ENCODE results near the gene GABRB3.

The GABRB3 gene

GRCh38 chr15:26679927-26680326 is 92.9 kb downstream of the GABRB3 start:
- DNase-seq (ENCODE audit: low read depth in 4 of 4, low spot score in 1 of 4) = no peak

- DNase-seq (ENCODE audit: low read depth in 4 of 4, low spot score in 1 of 4) = no peak
Measured at GRCh38 chr15:26676115-26676514, 96.8 kb downstream of the GABRB3 start.

GRCh38 chr15:26674467-26674866 is 98.4 kb downstream of the GABRB3 start:
- no peak for DNase-seq (ENCODE audit: low read depth in 4 of 4, low spot score in 1 of 4)

- no peak for DNase-seq (ENCODE audit: low read depth in 4 of 4, low spot score in 1 of 4)
Measured at GRCh38 chr15:26673445-26673844, 99.4 kb downstream of the GABRB3 start.

- DNase-seq (ENCODE audit: low read depth in 4 of 4, low spot score in 1 of 4) = no peak
Measured at GRCh38 chr15:26670116-26670515, 102.8 kb downstream of the GABRB3 start.

DNA sequence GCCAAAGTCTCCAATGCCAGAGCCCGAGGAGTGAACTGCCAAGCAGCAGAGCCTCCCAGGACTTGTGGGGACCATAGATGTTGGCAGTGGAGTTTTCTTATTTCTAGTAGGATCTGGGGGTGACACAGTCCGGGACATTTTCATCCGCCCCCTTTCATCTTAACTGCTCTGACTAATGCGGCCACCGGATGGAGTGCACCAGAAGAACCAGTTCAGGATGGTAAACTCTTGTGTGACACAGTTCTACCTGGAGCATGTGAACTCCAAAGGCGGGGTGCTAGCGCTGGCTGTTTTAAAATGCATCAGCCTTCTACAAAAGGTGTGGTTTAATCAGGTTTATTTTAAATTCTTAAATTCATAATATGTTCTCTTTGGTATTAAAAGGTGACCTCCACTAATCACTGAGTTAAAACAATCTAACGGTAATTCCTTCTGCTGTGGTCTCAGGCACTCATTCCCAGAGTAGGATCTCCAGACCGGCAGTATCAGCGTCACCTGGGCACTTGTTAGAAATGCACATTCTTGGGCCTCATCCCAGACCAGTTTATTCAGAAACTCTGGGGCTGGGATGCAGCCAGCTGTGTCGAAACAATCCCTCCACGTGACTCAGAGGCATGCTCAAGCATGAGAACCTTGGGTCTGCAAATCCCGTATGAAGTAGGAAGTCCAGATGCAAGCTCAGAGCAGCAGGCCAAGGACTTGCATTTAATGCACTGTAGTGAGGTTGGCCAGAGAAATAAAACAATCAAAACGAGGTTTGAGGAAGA is 105.5 kb downstream of the GABRB3 start:
- DNase-seq (ENCODE audit: low read depth in 4 of 4, low spot score in 1 of 4) = no peak

GRCh38 chr15:26665957-26666791 is 106.7 kb downstream of the GABRB3 start:
- DNase-seq (ENCODE audit: low read depth in 4 of 4, low spot score in 1 of 4) = no peak

- no peak for DNase-seq (ENCODE audit: low read depth in 4 of 4, low spot score in 1 of 4)
Measured at GRCh38 chr15:26662283-26662682, 110.6 kb downstream of the GABRB3 start.

DNA sequence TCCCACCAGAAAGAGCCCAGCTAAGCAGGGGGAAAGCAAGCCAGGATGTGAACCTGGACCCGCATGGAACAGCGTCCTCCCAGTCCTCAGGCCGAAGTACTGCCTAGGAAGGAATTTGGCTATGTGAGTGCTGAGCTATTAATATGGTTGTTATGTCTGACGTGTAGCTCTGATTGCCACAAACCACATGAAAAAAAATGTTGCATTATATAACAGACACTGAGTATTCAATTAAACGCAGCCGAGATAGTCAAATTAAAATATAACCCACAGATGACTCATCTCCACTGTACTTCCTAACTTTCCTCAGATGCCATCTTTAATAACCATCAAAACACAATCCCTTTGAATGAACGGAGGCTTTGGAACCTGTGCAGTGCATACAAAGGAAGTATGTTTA is 111.1 kb downstream of the GABRB3 start:
- no peak for DNase-seq (ENCODE audit: low read depth in 4 of 4, low spot score in 1 of 4)

DNA sequence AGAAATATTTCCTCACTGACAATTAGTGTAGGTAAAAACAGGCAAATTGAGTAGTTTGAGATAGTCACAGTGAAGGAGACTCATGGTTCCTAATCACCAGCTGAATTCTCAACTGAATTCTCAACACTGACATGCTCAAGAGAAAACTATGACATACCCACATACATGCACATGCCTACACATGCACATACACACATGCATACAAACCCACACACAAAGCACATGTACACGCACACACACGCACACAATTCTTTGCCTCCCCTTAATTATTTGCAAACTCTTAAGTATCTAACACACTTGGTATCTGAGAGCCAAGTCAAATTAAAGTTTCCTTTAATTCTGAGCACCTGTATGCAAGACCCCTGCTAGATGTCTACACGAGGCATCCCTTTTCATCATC is 111.8 kb downstream of the GABRB3 start:
- DNase-seq (ENCODE audit: low read depth in 4 of 4, low spot score in 1 of 4) = no peak

GRCh38 chr15:26660241-26660640 is 112.6 kb downstream of the GABRB3 start:
- DNase-seq (ENCODE audit: low read depth in 4 of 4, low spot score in 1 of 4) = no peak

- no peak for DNase-seq (ENCODE audit: low read depth in 4 of 4, low spot score in 1 of 4)
Measured at GRCh38 chr15:26658290-26658689, 114.6 kb downstream of the GABRB3 start.

DNA sequence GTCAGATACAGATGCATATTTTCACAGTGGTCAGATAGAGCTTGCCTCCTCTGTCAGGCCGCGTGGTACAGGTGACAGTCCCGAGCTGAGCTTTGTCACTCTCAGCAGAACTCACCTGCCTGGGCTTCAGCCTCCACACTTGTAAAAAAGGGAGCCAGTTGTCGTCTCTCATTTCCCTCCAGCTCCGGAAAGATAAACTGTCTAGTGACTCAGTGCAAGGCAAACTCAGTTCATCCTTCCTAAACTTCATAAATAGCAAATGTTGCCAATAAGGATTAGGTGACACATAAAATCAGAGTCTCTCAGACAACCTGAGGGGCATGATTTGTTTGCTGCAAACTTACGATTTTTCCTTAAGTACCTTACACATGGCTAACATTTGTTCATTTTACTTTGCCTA is 116.8 kb downstream of the GABRB3 start:
- no peak for DNase-seq (ENCODE audit: low read depth in 4 of 4, low spot score in 1 of 4)

DNA sequence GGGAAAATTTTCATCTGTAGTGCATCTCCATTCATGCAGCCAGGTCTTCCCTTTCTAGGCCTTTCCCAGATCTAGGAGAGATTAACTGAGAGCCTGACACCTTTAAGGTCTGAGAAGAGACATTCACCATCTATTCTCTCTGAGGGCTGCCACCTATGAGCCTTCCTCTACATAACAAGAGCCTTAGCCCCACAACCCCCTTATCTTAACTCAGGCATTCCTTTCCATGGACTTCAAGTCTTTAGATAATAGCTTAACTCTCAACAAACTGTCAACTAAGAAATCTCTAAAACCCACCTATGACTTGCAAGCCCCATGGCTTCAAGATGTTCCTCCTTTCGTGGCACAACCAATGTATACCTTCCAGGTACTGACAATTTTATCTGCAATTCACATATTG is 121.0 kb downstream of the GABRB3 start:
- DNase-seq (ENCODE audit: low read depth in 4 of 4, low spot score in 1 of 4) = no peak

DNA sequence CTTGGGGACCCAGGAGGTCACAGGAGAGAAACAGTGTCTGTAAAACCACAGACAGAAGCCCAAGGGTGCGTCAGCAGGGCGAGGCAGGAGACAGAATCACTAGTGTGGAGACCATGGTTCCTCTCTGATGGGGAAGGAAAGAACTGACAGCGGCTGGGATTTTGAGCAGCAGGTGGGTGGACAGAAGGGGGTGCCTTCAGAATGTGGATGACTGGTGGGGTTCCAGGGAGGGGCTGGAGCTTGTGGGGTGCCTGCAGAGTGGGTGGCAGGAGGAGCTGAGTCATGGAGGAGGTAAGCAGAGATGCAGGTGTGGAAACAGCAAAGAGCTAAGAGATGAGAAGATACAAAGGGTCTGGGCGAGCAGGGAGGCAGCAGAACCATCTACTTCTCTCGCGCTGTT is 124.2 kb downstream of the GABRB3 start:
- DNase-seq (ENCODE audit: low read depth in 4 of 4, low spot score in 1 of 4) = no peak

DNA sequence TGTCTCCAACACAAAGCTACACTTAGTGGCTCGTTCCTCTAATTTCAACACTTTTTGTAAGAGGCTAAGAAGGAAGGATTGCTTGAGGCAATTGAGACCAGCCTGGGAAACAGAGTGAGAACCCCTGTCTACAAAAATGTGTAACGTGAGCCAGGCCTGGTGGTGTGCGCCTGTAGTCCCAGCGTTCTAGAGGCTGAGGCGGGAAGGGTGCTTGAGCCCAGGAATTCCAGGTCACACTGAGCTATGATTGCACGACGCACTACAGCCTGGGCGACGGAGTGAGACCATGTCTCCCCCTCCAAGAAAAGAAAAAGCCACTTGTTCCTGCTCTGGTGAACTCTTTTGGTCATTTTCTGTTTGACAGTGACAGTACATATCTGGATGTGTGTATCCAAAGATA is 127.9 kb downstream of the GABRB3 start:
- DNase-seq (ENCODE audit: low read depth in 4 of 4, low spot score in 1 of 4) = no peak

DNA sequence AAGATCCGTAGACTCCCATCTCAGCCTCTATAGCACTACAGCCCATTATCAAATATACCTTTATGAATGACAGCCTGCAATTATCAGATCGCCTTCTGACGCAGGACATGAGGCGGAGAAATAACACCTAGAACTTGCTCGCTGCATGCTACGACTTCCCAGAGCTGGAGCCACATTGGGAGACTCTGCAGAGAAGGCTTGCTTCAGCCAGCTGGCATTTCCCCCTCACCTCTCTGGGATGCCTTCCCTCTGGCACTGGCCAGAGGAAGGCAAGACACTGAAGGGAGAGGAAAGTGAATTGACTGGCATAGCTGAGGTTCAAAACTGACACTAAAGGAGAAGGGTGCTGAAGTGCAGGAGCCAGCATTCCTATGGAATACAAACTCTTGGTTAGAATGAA is 131.7 kb downstream of the GABRB3 start:
- no peak for DNase-seq (ENCODE audit: low read depth in 4 of 4, low spot score in 1 of 4)

DNA sequence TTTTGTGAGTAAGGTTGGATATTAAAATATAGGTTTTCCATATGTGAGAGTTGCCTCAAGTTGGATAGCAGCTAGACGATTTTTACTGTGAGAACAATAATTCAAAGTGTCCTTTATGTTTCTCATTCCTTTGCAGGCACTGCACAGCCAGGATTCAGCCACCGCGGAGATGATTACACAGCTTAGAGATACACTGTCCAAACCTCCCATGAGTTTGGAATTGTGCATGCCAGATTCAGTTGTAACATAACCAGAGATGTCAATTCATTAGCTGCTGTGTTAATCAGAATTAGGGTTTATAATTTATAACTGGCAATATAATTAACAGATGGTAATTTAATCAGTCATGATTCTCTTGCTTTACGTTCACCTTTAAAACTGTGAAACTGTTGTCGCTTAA is 132.3 kb downstream of the GABRB3 start:
- no peak for DNase-seq (ENCODE audit: low read depth in 4 of 4, low spot score in 1 of 4)

DNA sequence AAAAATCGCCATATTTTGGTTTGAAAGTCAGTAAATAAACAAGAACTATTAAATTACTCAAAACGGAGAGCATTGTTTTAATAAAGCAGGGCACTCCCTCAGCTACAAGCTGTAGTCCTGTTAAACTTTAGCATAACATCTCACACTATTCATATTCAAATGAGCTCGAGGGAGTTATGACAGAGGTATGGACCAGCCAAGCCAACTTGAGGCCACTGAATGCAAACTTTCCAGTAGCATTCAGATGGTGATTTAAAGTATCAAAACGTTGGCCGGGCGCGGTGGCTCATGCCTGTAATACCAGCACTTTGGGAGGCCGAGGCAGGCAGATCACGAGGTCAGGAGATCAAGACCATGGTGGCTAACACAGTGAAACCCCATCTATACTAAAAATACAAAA is 132.9 kb downstream of the GABRB3 start:
- no peak for DNase-seq (ENCODE audit: low read depth in 4 of 4, low spot score in 1 of 4)

DNA sequence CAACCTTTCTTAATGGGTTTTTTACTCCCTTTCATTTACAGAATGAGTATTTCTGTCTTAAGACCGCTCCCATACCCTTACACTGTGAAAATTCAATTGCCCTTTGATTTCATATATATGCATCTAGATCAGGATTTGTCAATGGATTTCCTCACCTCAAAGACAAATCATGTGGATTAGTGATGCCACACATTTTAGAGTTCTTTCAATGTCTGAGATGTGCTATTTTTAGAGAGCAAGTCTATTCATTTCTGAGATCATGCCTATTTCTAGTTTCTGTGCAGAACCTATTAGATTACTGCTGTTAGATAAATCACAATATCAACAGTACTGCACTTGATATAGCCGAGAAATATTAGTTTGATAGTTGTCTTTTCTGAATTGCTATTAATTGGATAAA is 137.3 kb downstream of the GABRB3 start:
- no peak for DNase-seq (ENCODE audit: low read depth in 4 of 4, low spot score in 1 of 4)

GRCh38 chr15:26635105-26635504 is 137.8 kb downstream of the GABRB3 start:
- DNase-seq (ENCODE audit: low read depth in 4 of 4, low spot score in 1 of 4) = no peak

GRCh38 chr15:26634319-26634718 is 138.5 kb downstream of the GABRB3 start:
- DNase-seq (ENCODE audit: low read depth in 4 of 4, low spot score in 1 of 4) = no peak

GRCh38 chr15:26632500-26632899 is 140.4 kb downstream of the GABRB3 start:
- DNase-seq (ENCODE audit: low read depth in 4 of 4, low spot score in 1 of 4) = no peak
